COLO829 (cell line): ENCODE measurements around the gene TRPM5.
"Not testable (repeated sequence)": the region's sequence is repeated elsewhere in the genome, so short reads cannot be mapped to it uniquely, and the experiment has no call there.

Experiments
- DNase-seq: peaks from one replicate; pipeline ENCODE4 v3.0.0; 2012; ENCODE audit warnings: low spot score

The TRPM5 gene

GRCh38 chr11:2443881-2444820 lies at the start of gene TRPM5:
TRPM5 (minus strand) TSS chr11:2444514; CDS start chr11:2423036, 21,478 bp downstream.
- DNase-seq = no peak

- DNase-seq = no peak
Observed at GRCh38 chr11:2489083-2489482, 44.8 kb upstream of the TRPM5 start.

GRCh38 chr11:2488004-2488403 lies 43.7 kb upstream of the TRPM5 start:
- no peak for DNase-seq

- DNase-seq = no peak
Observed at GRCh38 chr11:2484576-2485125, 40.3 kb upstream of the TRPM5 start.

GRCh38 chr11:2483426-2483825 lies 39.1 kb upstream of the TRPM5 start:
- no peak for DNase-seq

GRCh38 chr11:2482745-2483144 lies 38.4 kb upstream of the TRPM5 start:
- no peak for DNase-seq

- DNase-seq = no peak
Observed at GRCh38 chr11:2482204-2482603, 37.9 kb upstream of the TRPM5 start.

GRCh38 chr11:2481253-2481652 lies 36.9 kb upstream of the TRPM5 start:
- no peak for DNase-seq

GRCh38 chr11:2480874-2481220 lies 36.5 kb upstream of the TRPM5 start:
- DNase-seq = no peak

GRCh38 chr11:2480067-2480873 lies 36.0 kb upstream of the TRPM5 start:
- not testable (repeated sequence) for DNase-seq

- no peak for DNase-seq
Observed at GRCh38 chr11:2477936-2478335, 33.6 kb upstream of the TRPM5 start.

GRCh38 chr11:2477254-2477653 lies 32.9 kb upstream of the TRPM5 start:
- no peak for DNase-seq

GRCh38 chr11:2475136-2475918 lies 31.0 kb upstream of the TRPM5 start:
- no peak for DNase-seq

- DNase-seq = no peak
Observed at GRCh38 chr11:2474059-2474901, 30.0 kb upstream of the TRPM5 start.

- DNase-seq = no peak
Observed at GRCh38 chr11:2473361-2474058, 29.2 kb upstream of the TRPM5 start.

GRCh38 chr11:2472428-2473186 lies 28.3 kb upstream of the TRPM5 start:
- DNase-seq = no peak

GRCh38 chr11:2471804-2472096 lies 27.4 kb upstream of the TRPM5 start:
- no peak for DNase-seq

GRCh38 chr11:2471048-2471803 lies 26.9 kb upstream of the TRPM5 start:
- DNase-seq = no peak

- DNase-seq = no peak
Observed at GRCh38 chr11:2470495-2470894, 26.2 kb upstream of the TRPM5 start.
